Measurements from ENCODE around the gene ZCCHC14. TPM values are rescaled to one million over a fixed set of nuclear protein-coding genes. Genes with fewer than 3 reads are reported as not detected.
"Not testable (repeated sequence)": the region's sequence is repeated elsewhere in the genome, so short reads cannot be mapped to it uniquely, and the experiment has no call there.

ZCCHC14 gene
- total RNA-seq, 2 experiments from 2014 or later = 8.7 to 10.6 TPM

- Mint-ChIP-seq H3K4me1 (ENCODE audit: low read depth) (peaks cover 8% of the 10 kb centered on the region), H3K4me3 (no peak overlapping the region), H3K27ac (no peak overlapping the region), H3K9me3 (no peaks in the 10 kb centered on the region), H3K36me3 (no peaks in the 10 kb centered on the region), H3K27me3 (peaks cover 2% of the 10 kb centered on the region)
- POLR2A ChIA-PET = interaction anchor here (1.1 kb wide), 1 partner anchor 9 kb away, joined by 3 read pairs; no protein-coding TSS in a partner anchor
- DNase-seq = no peak
- CTCF ChIA-PET = no interaction called here
- intact Hi-C loops (cut with micrococcal nuclease) = no loop called here
Measured at GRCh38 chr16:87501117-87501516, 8.3 kb upstream of the ZCCHC14 start.

GRCh38 chr16:87499189-87499486 is 6.3 kb upstream of the ZCCHC14 start:
- no peak overlapping the region for H3K4me3 Mint-ChIP-seq
- peaks cover 2% of the 10 kb centered on the region for H3K27me3 Mint-ChIP-seq
- H3K36me3 Mint-ChIP-seq = no peaks in the 10 kb centered on the region
- H3K4me1 Mint-ChIP-seq (ENCODE audit: low read depth) = peaks cover 15% of the 10 kb centered on the region
- ChIA-PET POLR2A (no interaction called here), CTCF (no interaction called here)
- DNase-seq = no peak
- intact Hi-C loops (cut with micrococcal nuclease) = loop anchor here (10.0 kb wide), 1 partner anchor 376 kb away; no protein-coding TSS in a partner anchor
- H3K9me3 Mint-ChIP-seq = no peaks in the 10 kb centered on the region
- no peak overlapping the region for H3K27ac Mint-ChIP-seq

GRCh38 chr16:87498324-87499188 is 5.7 kb upstream of the ZCCHC14 start:
- CTCF ChIA-PET = no interaction called here
- intact Hi-C loops (cut with micrococcal nuclease) = loop anchor here (10.0 kb wide), 1 partner anchor 376 kb away; no protein-coding TSS in a partner anchor
- POLR2A ChIA-PET = no interaction called here

GRCh38 chr16:87497767-87498290 is 5.0 kb upstream of the ZCCHC14 start:
- POLR2A ChIA-PET, DNase-seq: not testable (repeated sequence)

More at GRCh38 chr16:87498324-87499188, 5.7 kb upstream of the ZCCHC14 start:
- H3K4me3 Mint-ChIP-seq = no peak overlapping the region
- peaks cover 2% of the 10 kb centered on the region for H3K27me3 Mint-ChIP-seq
- peaks cover 19% of the 10 kb centered on the region for H3K4me1 Mint-ChIP-seq (ENCODE audit: low read depth)
- H3K9me3 Mint-ChIP-seq = no peaks in the 10 kb centered on the region
- H3K36me3 Mint-ChIP-seq = no peaks in the 10 kb centered on the region
- DNase-seq = no peak
- no peak overlapping the region for H3K27ac Mint-ChIP-seq

DNA sequence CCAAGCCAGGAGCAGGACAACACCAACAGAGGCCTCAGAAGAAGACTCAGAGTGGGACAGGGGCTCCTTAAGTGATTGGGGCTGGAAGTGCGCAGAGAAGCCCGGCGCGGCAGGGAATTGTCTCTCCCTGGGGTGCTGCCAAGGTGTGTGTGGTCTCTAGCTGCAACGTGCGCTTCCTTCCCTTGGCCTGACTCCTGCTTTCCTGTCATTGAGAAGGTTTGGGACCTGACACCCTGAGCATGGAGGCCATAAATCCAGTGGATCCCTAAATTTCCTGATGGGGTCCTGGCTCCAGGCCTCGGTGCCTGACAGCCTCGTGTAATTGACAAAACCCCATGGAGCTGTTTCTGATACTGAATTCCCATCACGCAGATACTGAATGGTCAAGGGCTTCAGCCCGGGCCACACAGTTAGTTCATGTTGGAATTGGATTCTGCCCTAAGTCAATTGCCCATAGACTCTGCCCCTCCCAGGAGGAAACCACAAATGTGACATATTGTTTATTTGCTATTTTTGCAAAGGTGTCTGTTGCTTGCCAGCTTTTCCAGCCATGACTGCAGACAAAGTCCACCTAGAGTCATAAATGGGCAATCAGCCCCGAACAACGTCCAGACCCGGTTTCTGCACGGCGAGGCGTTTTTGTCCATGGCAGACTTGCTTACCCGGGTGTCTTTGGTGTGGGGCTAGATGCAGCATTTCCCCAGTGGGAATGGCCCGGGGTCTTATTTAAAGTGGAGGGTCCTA is 4.4 kb upstream of the ZCCHC14 start:
- H3K27ac Mint-ChIP-seq, H3K27me3 Mint-ChIP-seq, H3K9me3 Mint-ChIP-seq, DNase-seq, H3K36me3 Mint-ChIP-seq, H3K4me3 Mint-ChIP-seq: not testable (repeated sequence)
- intact Hi-C loops (cut with micrococcal nuclease) = loop anchor here (10.0 kb wide), 1 partner anchor 378 kb away; no protein-coding TSS in a partner anchor
- ChIA-PET POLR2A (interaction anchor here (0.5 kb wide), 1 partner anchor 36 kb away, joined by 5 read pairs; no protein-coding TSS in a partner anchor), CTCF (interaction anchor here (1.3 kb wide), 1 partner anchor 139 kb away, joined by 3 read pairs; no protein-coding TSS in a partner anchor)
- H3K4me1 Mint-ChIP-seq (ENCODE audit: low read depth) = peaks cover 21% of the 10 kb centered on the region

More at GRCh38 chr16:87497767-87498290, 5.0 kb upstream of the ZCCHC14 start:
- H3K4me1 Mint-ChIP-seq (ENCODE audit: low read depth) = peaks cover 21% of the 10 kb centered on the region
- H3K4me3 Mint-ChIP-seq, H3K36me3 Mint-ChIP-seq, H3K27me3 Mint-ChIP-seq, CTCF ChIA-PET, H3K9me3 Mint-ChIP-seq, H3K27ac Mint-ChIP-seq: not testable (repeated sequence)
- intact Hi-C loops (cut with micrococcal nuclease) = loop anchor here (10.0 kb wide), 1 partner anchor 377 kb away; no protein-coding TSS in a partner anchor

- H3K27me3 Mint-ChIP-seq = peaks cover 2% of the 10 kb centered on the region
- H3K4me1 Mint-ChIP-seq (ENCODE audit: low read depth) = peaks cover 22% of the 10 kb centered on the region
- H3K27ac Mint-ChIP-seq = peak overlapping the region; percentile 19
- intact Hi-C loops (cut with micrococcal nuclease) = loop anchor here (10.0 kb wide), 1 partner anchor 378 kb away; no protein-coding TSS in a partner anchor
- H3K9me3 Mint-ChIP-seq = no peaks in the 10 kb centered on the region
- POLR2A ChIA-PET = interaction anchor here (0.5 kb wide), 1 partner anchor 36 kb away, joined by 5 read pairs; no protein-coding TSS in a partner anchor
- peak; percentile 64 for DNase-seq
- CTCF ChIA-PET = interaction anchor here (1.3 kb wide), 1 partner anchor 140 kb away, joined by 3 read pairs; no protein-coding TSS in a partner anchor
- H3K36me3 Mint-ChIP-seq = peaks cover under 1% of the 10 kb centered on the region
- no peak overlapping the region for H3K4me3 Mint-ChIP-seq
Measured at GRCh38 chr16:87496447-87496801, 3.6 kb upstream of the ZCCHC14 start.

GRCh38 chr16:87495578-87496446 is 3.0 kb upstream of the ZCCHC14 start:
- intact Hi-C loops (cut with micrococcal nuclease) = loop anchor here (10.0 kb wide), 1 partner anchor 379 kb away; no protein-coding TSS in a partner anchor
- Mint-ChIP-seq H3K36me3 (peaks cover 3% of the 10 kb centered on the region), H3K27ac (no peak overlapping the region), H3K9me3 (no peaks in the 10 kb centered on the region), H3K4me3 (no peak overlapping the region), H3K27me3 (peaks cover 2% of the 10 kb centered on the region), H3K4me1 (ENCODE audit: low read depth) (peaks cover 26% of the 10 kb centered on the region)
- no peak for DNase-seq
- CTCF ChIA-PET = interaction anchor here (1.3 kb wide), 1 partner anchor 140 kb away, joined by 3 read pairs; no protein-coding TSS in a partner anchor
- POLR2A ChIA-PET = no interaction called here

- Mint-ChIP-seq H3K4me3 (peak overlapping the region; percentile 73), H3K27ac (no peak overlapping the region), H3K4me1 (ENCODE audit: low read depth) (peaks cover 46% of the 10 kb centered on the region), H3K9me3 (no peaks in the 10 kb centered on the region), H3K36me3 (peaks cover 3% of the 10 kb centered on the region), H3K27me3 (no peaks in the 10 kb centered on the region)
- CTCF ChIA-PET = no interaction called here
- POLR2A ChIA-PET = interaction anchor here (1.1 kb wide), 1 partner anchor 29 kb away, joined by 5 read pairs; no protein-coding TSS in a partner anchor
- no peak for DNase-seq
- intact Hi-C loops (cut with micrococcal nuclease) = loop anchor here (1.0 to 10.0 kb wide), 4 partner anchors 57 to 459 kb away; partner anchors contain the start of genes BANP and MAP1LC3B
Measured at GRCh38 chr16:87493608-87494280, 920 bp upstream of the ZCCHC14 start.

DNA sequence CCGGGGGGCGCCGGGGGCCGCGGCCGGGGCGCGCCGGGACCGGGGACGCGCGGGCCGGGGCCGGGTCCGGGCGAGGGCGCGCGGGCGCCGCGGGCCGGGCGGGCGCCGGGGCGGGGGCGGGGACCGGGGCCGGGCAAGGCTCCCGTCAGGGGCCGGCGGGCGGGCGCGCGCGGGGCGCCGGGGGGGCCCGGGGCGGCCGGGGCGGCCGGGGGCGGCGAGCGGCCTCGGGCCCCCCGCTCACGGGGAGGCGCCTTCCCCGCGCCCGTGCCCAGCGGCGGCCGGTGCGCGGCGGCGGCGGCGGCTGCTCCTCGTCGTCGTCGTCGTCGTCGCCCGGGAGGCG is 563 bp downstream of the ZCCHC14 start:
- H3K27ac Mint-ChIP-seq = no peak overlapping the region
- H3K36me3 Mint-ChIP-seq = peaks cover 3% of the 10 kb centered on the region
- no peaks in the 10 kb centered on the region for H3K27me3 Mint-ChIP-seq
- H3K4me1 Mint-ChIP-seq (ENCODE audit: low read depth) = peaks cover 53% of the 10 kb centered on the region
- no peak for DNase-seq
- no peak overlapping the region for H3K4me3 Mint-ChIP-seq
- POLR2A ChIA-PET = interaction anchor here (1.2 to 1.6 kb wide), 3 partner anchors 8 to 98 kb away, joined by 3 to 9 read pairs (median 4); no protein-coding TSS in a partner anchor
- no peaks in the 10 kb centered on the region for H3K9me3 Mint-ChIP-seq
- intact Hi-C loops (cut with micrococcal nuclease) = loop anchor here (5.0 to 10.0 kb wide), 2 partner anchors 383 to 460 kb away; partner anchors contain the start of gene BANP
- CTCF ChIA-PET = no interaction called here

GRCh38 chr16:87491522-87492290 is 1.1 kb downstream of the ZCCHC14 start:
- H3K9me3 Mint-ChIP-seq = no peaks in the 10 kb centered on the region
- H3K4me3 Mint-ChIP-seq = peak overlapping the region; percentile 74
- H3K4me1 Mint-ChIP-seq (ENCODE audit: low read depth) = peaks cover 57% of the 10 kb centered on the region
- ChIA-PET POLR2A (interaction anchor here (0.6 to 1.6 kb wide), 4 partner anchors 9 to 97 kb away, joined by 3 to 9 read pairs (median 4); no protein-coding TSS in a partner anchor), CTCF (interaction anchor here (2.1 kb wide), 1 partner anchor 74 kb away, joined by 5 read pairs; no protein-coding TSS in a partner anchor)
- H3K27me3 Mint-ChIP-seq = no peaks in the 10 kb centered on the region
- peak; percentile 38 for DNase-seq
- peaks cover 3% of the 10 kb centered on the region for H3K36me3 Mint-ChIP-seq
- H3K27ac Mint-ChIP-seq = peak overlapping the region; percentile 66
- intact Hi-C loops (cut with micrococcal nuclease) = loop anchor here (5.0 to 10.0 kb wide), 2 partner anchors 383 to 461 kb away; partner anchors contain the start of gene BANP

All from activated CD4-positive, alpha-beta memory T cell treated with anti-CD3 and anti-CD28 coated beads for 36 hours (primary cell).